ENCODE data around the gene ST3GAL4. TPM values are rescaled to one million over a fixed set of nuclear protein-coding genes. Genes with fewer than 3 reads are reported as not detected.

ST3GAL4 gene
- total RNA-seq, 1 experiment from 2014 or later = 17.3 TPM

- CTCF ChIA-PET = interaction anchor here (1.2 to 1.8 kb wide), 2 partner anchors 9 to 39 kb away, joined by 3 to 10 read pairs; no protein-coding TSS in a partner anchor
- POLR2A ChIA-PET = no interaction called here
These were observed 36.1 kb upstream of the ST3GAL4 start for GRCh38 chr11:126319374-126319740.

GRCh38 chr11:126322996-126323395 lies 32.5 kb upstream of the ST3GAL4 start:
- H3K9me3 Mint-ChIP-seq = no peaks in the 10 kb centered on the region
- H3K27me3 Mint-ChIP-seq (ENCODE audit: low read depth) = no peaks in the 10 kb centered on the region
- CTCF ChIA-PET = interaction anchor here (0.7 to 0.9 kb wide), 2 partner anchors 12 kb away, joined by 3 read pairs; no protein-coding TSS in a partner anchor

More at GRCh38 chr11:126319374-126319740, 36.1 kb upstream of the ST3GAL4 start:
- DNase-seq (ENCODE audit: low spot score) (no peak), ATAC-seq (no peak)
- H3K36me3 Mint-ChIP-seq = peaks cover 12% of the 10 kb centered on the region
- no peak overlapping the region for H3K4me3 Mint-ChIP-seq
- no peak overlapping the region; the same call in 1 of the 2 replicates for H3K27ac Mint-ChIP-seq
- peaks cover 2% of the 10 kb centered on the region; the same call in 1 of the 2 replicates for H3K9me3 Mint-ChIP-seq
- H3K27me3 Mint-ChIP-seq (ENCODE audit: low read depth) = no peaks in the 10 kb centered on the region
- TF ChIP-seq SOX15 (CRISPR knock-in tag; IDR thresholded peaks at IDR 0.05) (no peak), TEAD4 (CRISPR knock-in tag; IDR thresholded peaks at IDR 0.05) (no peak)
- no peaks in the 10 kb centered on the region for H3K4me1 Mint-ChIP-seq

DNA sequence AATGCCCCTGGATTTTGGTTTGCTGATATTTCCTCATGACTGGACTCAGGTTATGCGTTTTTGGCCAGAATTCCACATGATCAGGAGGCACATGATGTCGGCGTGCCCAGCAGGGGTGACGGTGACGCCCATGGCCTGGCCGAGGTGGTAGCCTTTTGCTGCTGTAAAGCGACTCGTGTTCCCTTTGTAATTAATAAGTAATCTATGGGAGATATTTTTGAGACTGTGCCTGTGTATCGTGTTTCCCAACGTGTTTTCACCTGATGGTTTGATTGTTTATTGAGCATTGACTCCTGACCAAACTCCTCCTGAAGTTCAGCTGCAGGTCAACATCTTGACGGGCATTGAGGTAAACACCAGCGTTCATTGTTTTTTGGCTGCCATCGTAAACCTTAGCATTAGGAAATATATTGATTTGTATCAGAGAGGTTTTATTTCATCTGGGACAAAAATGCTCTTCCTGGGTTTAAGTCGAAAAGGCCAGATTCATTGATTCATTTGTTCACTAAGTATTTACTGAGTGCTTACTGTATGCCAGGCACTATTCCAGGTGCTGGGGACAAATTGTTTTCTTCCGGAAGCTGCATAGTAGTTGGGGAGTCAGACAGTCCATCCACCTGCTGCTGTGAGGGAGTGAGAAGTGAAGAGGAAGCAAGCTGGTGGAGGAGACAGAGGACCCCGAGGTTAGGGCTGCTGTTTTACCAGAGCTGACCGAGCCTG lies 28.0 kb upstream of the ST3GAL4 start:
- Mint-ChIP-seq H3K36me3 (peaks cover 7% of the 10 kb centered on the region; the same call in 1 of the 2 replicates), H3K9me3 (no peaks in the 10 kb centered on the region), H3K27ac (peak overlapping the region; percentile 54), H3K4me3 (no peak overlapping the region), H3K4me1 (peaks cover 15% of the 10 kb centered on the region), H3K27me3 (ENCODE audit: low read depth) (no peaks in the 10 kb centered on the region)
- ChIA-PET CTCF (interaction anchor here (0.9 to 1.4 kb wide), 5 partner anchors 10 to 153 kb away, joined by 3 read pairs; no protein-coding TSS in a partner anchor), POLR2A (no interaction called here)
- ATAC-seq = no peak
- DNase-seq (ENCODE audit: low spot score) = no peak
- TF ChIP-seq AR (CRISPR knock-in tag; IDR thresholded peaks at IDR 0.05) (no peak), ZNF281 (CRISPR knock-in tag; IDR thresholded peaks at IDR 0.05) (no peak), CREM (CRISPR knock-in tag; IDR thresholded peaks at IDR 0.05) (no peak)
- TF ChIP-seq, protein P1, sequence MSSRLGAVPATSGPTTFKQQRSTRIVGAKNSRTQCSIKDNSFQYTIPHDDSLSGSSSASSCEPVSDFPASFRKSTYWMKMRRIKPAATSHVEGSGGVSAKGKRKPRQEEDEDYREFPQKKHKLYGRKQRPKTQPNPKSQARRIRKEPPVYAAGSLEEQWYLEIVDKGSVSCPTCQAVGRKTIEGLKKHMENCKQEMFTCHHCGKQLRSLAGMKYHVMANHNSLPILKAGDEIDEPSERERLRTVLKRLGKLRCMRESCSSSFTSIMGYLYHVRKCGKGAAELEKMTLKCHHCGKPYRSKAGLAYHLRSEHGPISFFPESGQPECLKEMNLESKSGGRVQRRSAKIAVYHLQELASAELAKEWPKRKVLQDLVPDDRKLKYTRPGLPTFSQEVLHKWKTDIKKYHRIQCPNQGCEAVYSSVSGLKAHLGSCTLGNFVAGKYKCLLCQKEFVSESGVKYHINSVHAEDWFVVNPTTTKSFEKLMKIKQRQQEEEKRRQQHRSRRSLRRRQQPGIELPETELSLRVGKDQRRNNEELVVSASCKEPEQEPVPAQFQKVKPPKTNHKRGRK (CRISPR knock-in tag; IDR thresholded peaks at IDR 0.05; ENCODE audit: borderline replicate concordance) = no peak

More at GRCh38 chr11:126322996-126323395, 32.5 kb upstream of the ST3GAL4 start:
- POLR2A ChIA-PET = no interaction called here
- Mint-ChIP-seq H3K36me3 (no peaks in the 10 kb centered on the region), H3K27ac (no peak overlapping the region), H3K4me3 (no peak overlapping the region), H3K4me1 (peaks cover 9% of the 10 kb centered on the region)
- no peak for ATAC-seq
- TF ChIP-seq FOXJ3 (CRISPR knock-in tag; IDR thresholded peaks at IDR 0.05; ENCODE audit: borderline replicate concordance) (no peak), ZNF423 (CRISPR knock-in tag; IDR thresholded peaks at IDR 0.05) (no peak), ZNF416 (CRISPR knock-in tag; IDR thresholded peaks at IDR 0.05) (no peak), RORB (CRISPR knock-in tag; IDR thresholded peaks at IDR 0.05) (no peak), STAT6 (CRISPR knock-in tag; conservative IDR thresholded peaks at IDR 0.05; ENCODE audit: low read depth) (no peak), ZBTB21 (CRISPR knock-in tag; IDR thresholded peaks at IDR 0.05; ENCODE audit: borderline replicate concordance) (no peak), ZBTB43 (CRISPR knock-in tag; IDR thresholded peaks at IDR 0.05) (no peak), TEAD4 (CRISPR knock-in tag; IDR thresholded peaks at IDR 0.05) (no peak), JAZF1 (CRISPR knock-in tag; IDR thresholded peaks at IDR 0.05) (no peak), ZNF317 (CRISPR knock-in tag; IDR thresholded peaks at IDR 0.05; ENCODE audit: borderline replicate concordance, low read depth) (no peak)
- TF ChIP-seq, protein P2, sequence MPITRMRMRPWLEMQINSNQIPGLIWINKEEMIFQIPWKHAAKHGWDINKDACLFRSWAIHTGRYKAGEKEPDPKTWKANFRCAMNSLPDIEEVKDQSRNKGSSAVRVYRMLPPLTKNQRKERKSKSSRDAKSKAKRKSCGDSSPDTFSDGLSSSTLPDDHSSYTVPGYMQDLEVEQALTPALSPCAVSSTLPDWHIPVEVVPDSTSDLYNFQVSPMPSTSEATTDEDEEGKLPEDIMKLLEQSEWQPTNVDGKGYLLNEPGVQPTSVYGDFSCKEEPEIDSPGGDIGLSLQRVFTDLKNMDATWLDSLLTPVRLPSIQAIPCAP (CRISPR knock-in tag; IDR thresholded peaks at IDR 0.05) = no peak
- TF ChIP-seq, protein P3, sequence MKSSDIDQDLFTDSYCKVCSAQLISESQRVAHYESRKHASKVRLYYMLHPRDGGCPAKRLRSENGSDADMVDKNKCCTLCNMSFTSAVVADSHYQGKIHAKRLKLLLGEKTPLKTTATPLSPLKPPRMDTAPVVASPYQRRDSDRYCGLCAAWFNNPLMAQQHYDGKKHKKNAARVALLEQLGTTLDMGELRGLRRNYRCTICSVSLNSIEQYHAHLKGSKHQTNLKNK (CRISPR knock-in tag; IDR thresholded peaks at IDR 0.05) = no peak
- no peak for DNase-seq (ENCODE audit: low spot score)
